RKO (cell line): ENCODE results near the gene QSER1.
"Not testable (repeated sequence)": the region's sequence is repeated elsewhere in the genome, so short reads cannot be mapped to it uniquely, and the experiment has no call there.

Experiments used
- DNase-seq: peaks from one replicate; pipeline ENCODE4 v3.0.0-alpha.2; 2016; ENCODE audit warnings: low spot score

Gene QSER1

GRCh38 chr11:33001751-33002542 lies 109.3 kb downstream of the QSER1 start:
- DNase-seq = no peak

GRCh38 chr11:33005175-33005574 lies 112.6 kb downstream of the QSER1 start:
- DNase-seq = no peak

GRCh38 chr11:33006010-33006409 lies 113.4 kb downstream of the QSER1 start:
- DNase-seq = no peak

- no peak for DNase-seq
Measured at GRCh38 chr11:33013755-33014154, 121.1 kb downstream of the QSER1 start.

GRCh38 chr11:33015621-33016551 lies 123.3 kb downstream of the QSER1 start, which contains the start of gene DEPDC7:
TSS of gene DEPDC7 (plus strand) at chr11:33015878. CDS start at chr11:33015956, 78 bp downstream.
- peak; percentile 82 for DNase-seq

- peak; percentile 9 for DNase-seq
Measured at GRCh38 chr11:33016654-33017053, 124.0 kb downstream of the QSER1 start.

GRCh38 chr11:33017478-33017877 lies 124.9 kb downstream of the QSER1 start:
- no peak for DNase-seq

- DNase-seq = no peak
Measured at GRCh38 chr11:33017965-33018364, 125.4 kb downstream of the QSER1 start.

GRCh38 chr11:33018840-33019239 lies 126.2 kb downstream of the QSER1 start:
- DNase-seq = no peak

GRCh38 chr11:33021501-33021900 lies 128.9 kb downstream of the QSER1 start:
- DNase-seq = no peak

- DNase-seq = no peak
Measured at GRCh38 chr11:33021937-33022336, 129.3 kb downstream of the QSER1 start.

- no peak for DNase-seq
Measured at GRCh38 chr11:33025339-33025722, 132.7 kb downstream of the QSER1 start.

GRCh38 chr11:33027233-33027632 lies 134.6 kb downstream of the QSER1 start:
- DNase-seq = no peak

GRCh38 chr11:33027846-33028536 lies 135.4 kb downstream of the QSER1 start:
- DNase-seq = no peak

- DNase-seq = no peak
Measured at GRCh38 chr11:33028537-33028914, 135.9 kb downstream of the QSER1 start.

GRCh38 chr11:33029218-33029617 lies 136.6 kb downstream of the QSER1 start:
- DNase-seq = not testable (repeated sequence)
